Uterus (tissue), 4 donors: ENCODE measurements around the gene CALY. TPM values are rescaled to one million over a fixed set of nuclear protein-coding genes. Genes with fewer than 3 reads are reported as not detected.

Source experiments
- DNase-seq, 2 donors: peaks; one replicate each; pipeline ENCODE4 v3.0.0-alpha.2; 2019 to 2020
- H3K27ac ChIP-seq, 2 donors: fragments of 200-600 bp; sonication (generic); 1 replicate in 1 of 2; 2 replicates in 1 of 2; pipeline ENCODE4 v1.5.1; 2016 to 2018
- H3K27me3 ChIP-seq, 2 donors: fragments of 200-600 bp; sonication (generic); one replicate each; pipeline ENCODE4 v1.5.1; 2018 to 2019; ENCODE audit warnings: control low read depth in 1 of 2
- H3K36me3 ChIP-seq, 2 donors: fragments of 200-600 bp; sonication (generic); one replicate each; pipeline ENCODE4 v1.5.1; 2019; ENCODE audit warnings: control low read depth in 1 of 2
- H3K4me1 ChIP-seq, 2 donors: fragments of 200-600 bp; sonication (generic); one replicate each; pipeline ENCODE4 v1.5.1; 2018 to 2019; ENCODE audit warnings: control low read depth in 1 of 2
- H3K4me3 ChIP-seq, 2 donors: fragments of 200-600 bp; sonication (generic); 1 replicate in 1 of 2; 2 replicates in 1 of 2; pipeline ENCODE4 v1.5.1; 2018 to 2019; ENCODE audit warnings: mild to moderate bottlenecking in 1 of 2
- H3K9me3 ChIP-seq, 2 donors: fragments of 200-600 bp; sonication (generic); one replicate each; pipeline ENCODE4 v1.5.1; 2019; ENCODE audit warnings: control low read depth in 1 of 2
- POLR2A ChIP-seq, 2 donors: fragments of 450-650 bp; IDR thresholded peaks; one replicate each; pipeline ENCODE4 v1.6.1; 2016; ENCODE audit warnings: antibody characterized with exemption in 2 of 2, mild to moderate bottlenecking in 1 of 2, moderate library complexity in 1 of 2
- intact Hi-C: fragments of 100-400 bp; cut with DNase I; formaldehyde crosslinking; loops from one replicate; pipeline ENCODE4 v1.15.1; 2023; ENCODE audit warnings: low total_unique reads
- total RNA-seq, 4 donors: library from RNA; depleted of rRNA in 3 of 4; stranded (reverse); fragments of >200 nt in 3 of 4; gene quantifications; one replicate each; pipeline versions ENCODE4 v1.1.0 to v1.2.4, GENCODE V29; 2014 to 2023
- TF ChIP-seq, protein P1 (sequence below), 4 experiments: fragments of 200-600 bp in 2 of 4; fragments of 450-650 bp in 2 of 4; sonication (generic) in 2 of 4; IDR thresholded peaks; one replicate each; pipeline ENCODE4 v1.5.1; 2016 to 2019; ENCODE audit warnings: antibody characterized with exemption in 4 of 4, mild to moderate bottlenecking in 2 of 4, moderate library complexity in 1 of 4
- donor health status: DM: yes; HTN: yes; CAD: no.

The CALY gene
- total RNA-seq, 4 donors from 2014 or later, result 0.69 TPM; not detected in 3

DNA sequence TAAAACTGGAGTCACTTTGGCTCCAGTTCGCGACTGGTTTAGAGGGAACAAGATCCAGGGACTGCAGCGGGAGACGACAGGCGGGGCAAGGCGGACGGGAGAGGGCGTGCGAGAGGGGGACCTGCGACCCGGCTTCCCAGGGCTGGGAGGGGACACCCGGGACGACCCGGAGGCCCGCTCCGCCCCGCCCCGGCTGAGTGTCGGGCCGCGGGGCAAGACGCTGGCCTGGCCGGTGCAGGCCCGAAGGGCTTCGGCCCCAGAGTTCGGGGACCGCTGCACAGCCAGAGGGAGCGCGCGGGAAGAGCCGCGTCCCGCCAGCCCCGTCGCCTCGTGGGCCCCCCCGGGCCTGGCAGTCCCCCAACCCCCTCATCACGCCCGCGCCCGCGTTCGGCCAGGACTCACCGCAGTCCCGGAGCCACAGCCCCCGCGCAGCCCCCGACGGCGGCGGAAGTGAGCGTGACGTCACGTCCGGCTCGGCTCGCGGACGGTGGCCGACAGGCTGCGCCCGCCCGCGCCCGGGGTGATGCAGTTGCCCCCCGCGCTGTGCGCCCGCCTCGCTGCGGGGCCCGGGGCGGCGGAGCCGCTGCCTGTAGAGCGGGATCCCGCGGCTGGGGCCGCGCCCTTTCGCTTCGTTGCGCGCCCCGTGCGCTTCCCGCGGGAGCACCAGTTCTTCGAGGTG is 28.1 kb downstream of the CALY start, which contains the start of the genes TUBGCP2 and ZNF511:
Gene TUBGCP2, minus strand, starts transcription at position 452 of the 679 bp plus-strand sequence. CDS start 5,931 bp downstream, outside the sequence.
Gene ZNF511, plus strand, starts transcription at position 494 of the 679 bp plus-strand sequence. Its CDS starts 30 bp downstream, at position 524.
- Histone ChIP-seq H3K9me3 (no peaks in the 10 kb centered on the region), H3K4me3 (peak within 1 kb of the TSS; percentile 72 to 89), H3K4me1 (peaks cover 5 to 13% of the 10 kb centered on the region in 2 donors), H3K27ac (peak within 1 kb of the TSS; percentile 92 to 97), H3K36me3 (no peaks in the 10 kb centered on the region), H3K27me3 (no peaks in the 10 kb centered on the region)
- intact Hi-C loops, result no loop called here
- TF ChIP-seq, protein P1, sequence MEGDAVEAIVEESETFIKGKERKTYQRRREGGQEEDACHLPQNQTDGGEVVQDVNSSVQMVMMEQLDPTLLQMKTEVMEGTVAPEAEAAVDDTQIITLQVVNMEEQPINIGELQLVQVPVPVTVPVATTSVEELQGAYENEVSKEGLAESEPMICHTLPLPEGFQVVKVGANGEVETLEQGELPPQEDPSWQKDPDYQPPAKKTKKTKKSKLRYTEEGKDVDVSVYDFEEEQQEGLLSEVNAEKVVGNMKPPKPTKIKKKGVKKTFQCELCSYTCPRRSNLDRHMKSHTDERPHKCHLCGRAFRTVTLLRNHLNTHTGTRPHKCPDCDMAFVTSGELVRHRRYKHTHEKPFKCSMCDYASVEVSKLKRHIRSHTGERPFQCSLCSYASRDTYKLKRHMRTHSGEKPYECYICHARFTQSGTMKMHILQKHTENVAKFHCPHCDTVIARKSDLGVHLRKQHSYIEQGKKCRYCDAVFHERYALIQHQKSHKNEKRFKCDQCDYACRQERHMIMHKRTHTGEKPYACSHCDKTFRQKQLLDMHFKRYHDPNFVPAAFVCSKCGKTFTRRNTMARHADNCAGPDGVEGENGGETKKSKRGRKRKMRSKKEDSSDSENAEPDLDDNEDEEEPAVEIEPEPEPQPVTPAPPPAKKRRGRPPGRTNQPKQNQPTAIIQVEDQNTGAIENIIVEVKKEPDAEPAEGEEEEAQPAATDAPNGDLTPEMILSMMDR (IDR thresholded peaks at IDR 0.05), result peak in 3 of 4 experiments; percentile 20 to 27 (median 21)
- peak; percentile 13 to 85 for TF ChIP-seq POLR2A (IDR thresholded peaks at IDR 0.05)
- peak; percentile 80 to 88 for DNase-seq

DNA sequence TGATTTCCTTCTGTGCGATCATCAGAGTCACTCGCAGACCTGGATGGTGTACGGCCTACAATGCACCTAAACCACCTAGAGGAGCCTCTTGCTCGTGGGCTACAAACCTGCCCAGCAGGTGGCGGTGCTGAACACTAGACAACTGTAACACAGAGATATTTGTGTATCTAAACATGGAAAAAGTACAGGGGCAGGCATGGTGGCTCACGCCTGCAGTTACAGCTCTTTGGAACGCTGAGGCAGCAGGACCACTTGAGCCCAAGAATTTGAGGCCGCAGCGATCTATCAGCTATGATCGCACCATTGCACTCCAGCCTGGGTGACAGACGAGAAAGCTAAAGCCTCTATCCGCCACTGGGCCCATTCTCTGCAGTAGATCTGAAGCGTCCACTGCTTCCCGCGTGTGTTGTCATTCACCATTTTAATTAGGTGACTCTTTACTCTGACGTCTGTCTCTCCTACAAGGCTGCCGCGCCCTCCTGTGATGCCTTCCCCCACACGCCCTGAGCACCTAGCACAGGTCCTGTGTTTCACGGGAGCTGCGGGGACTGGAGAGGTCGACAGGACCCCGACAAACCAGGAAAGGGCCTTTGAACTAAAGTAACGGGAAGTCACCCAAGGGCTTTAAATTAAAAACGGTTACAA is 28.8 kb downstream of the CALY start:
- no peak for TF ChIP-seq POLR2A (IDR thresholded peaks at IDR 0.05)
- TF ChIP-seq, protein P1 (IDR thresholded peaks at IDR 0.05), result peak in 3 of 4 experiments; percentile 20 to 27 (median 21)
- no peaks in the 10 kb centered on the region for H3K36me3 ChIP-seq
- intact Hi-C loops, result no loop called here
- H3K9me3 ChIP-seq, result no peaks in the 10 kb centered on the region
- no peaks in the 10 kb centered on the region for H3K27me3 ChIP-seq
- peaks cover 5 to 13% of the 10 kb centered on the region in 2 donors for H3K4me1 ChIP-seq
- H3K4me3 ChIP-seq, result peak overlapping the region; percentile 72 to 89
- peak; percentile 47 to 57 for DNase-seq
- peak overlapping the region; percentile 92 to 97 for H3K27ac ChIP-seq

DNA sequence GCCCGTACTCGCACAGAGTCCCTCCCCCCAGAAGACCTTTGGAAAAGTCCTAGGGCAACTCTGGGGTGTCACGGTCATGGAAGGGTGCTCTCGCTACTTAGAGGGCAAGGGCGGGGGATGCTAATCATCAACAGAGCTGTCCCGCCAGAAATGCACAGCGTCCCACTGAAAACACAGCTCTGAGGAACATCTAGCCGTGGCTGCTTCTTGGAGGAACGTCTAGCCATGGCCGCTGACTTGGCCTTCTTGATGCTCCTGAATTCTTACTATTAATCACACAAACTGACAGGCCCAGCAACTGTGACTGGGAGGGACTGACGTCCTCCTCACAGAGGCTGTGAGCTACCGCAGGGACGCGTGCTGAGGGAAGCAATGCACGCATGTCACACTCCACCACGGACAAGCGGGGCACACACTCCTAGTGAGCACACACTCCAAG is 29.7 kb downstream of the CALY start:
- H3K4me3 ChIP-seq, result peak overlapping the region in 1 of 2 donors; percentile 89
- H3K9me3 ChIP-seq, result no peaks in the 10 kb centered on the region
- no peaks in the 10 kb centered on the region for H3K27me3 ChIP-seq
- peaks cover 5 to 13% of the 10 kb centered on the region in 2 donors for H3K4me1 ChIP-seq
- no peaks in the 10 kb centered on the region for H3K36me3 ChIP-seq
- intact Hi-C loops, result no loop called here
- DNase-seq, result no peak
- no peak overlapping the region for H3K27ac ChIP-seq
- TF ChIP-seq, protein P1 (IDR thresholded peaks at IDR 0.05), result no peak
- no peak for TF ChIP-seq POLR2A (IDR thresholded peaks at IDR 0.05)

DNA sequence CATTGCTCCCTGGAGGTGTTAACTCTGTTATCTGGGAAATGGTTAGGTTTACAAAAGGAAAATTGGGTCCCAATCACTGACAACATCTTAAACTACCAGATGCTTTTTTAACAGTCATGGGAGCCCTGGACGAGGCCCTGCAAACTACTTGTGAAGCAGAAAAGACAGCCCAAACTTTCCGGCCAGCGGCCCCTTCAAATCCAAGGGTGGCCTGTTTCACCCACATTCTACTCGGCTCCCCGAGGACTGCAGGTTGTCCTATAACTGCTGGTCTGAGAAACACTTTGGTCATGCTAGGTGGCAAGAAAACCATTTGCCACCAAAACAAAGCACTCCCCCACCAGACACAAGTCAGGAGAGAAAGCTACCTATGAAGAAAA is 30.6 kb downstream of the CALY start:
- Histone ChIP-seq H3K27ac (no peak overlapping the region), H3K27me3 (no peaks in the 10 kb centered on the region), H3K4me3 (no peak overlapping the region), H3K4me1 (peaks cover 5 to 13% of the 10 kb centered on the region in 2 donors), H3K9me3 (no peaks in the 10 kb centered on the region), H3K36me3 (no peaks in the 10 kb centered on the region)
- intact Hi-C loops, result no loop called here
- no peak for DNase-seq
- TF ChIP-seq POLR2A (IDR thresholded peaks at IDR 0.05), result no peak
- TF ChIP-seq, protein P1 (IDR thresholded peaks at IDR 0.05), result no peak

DNA sequence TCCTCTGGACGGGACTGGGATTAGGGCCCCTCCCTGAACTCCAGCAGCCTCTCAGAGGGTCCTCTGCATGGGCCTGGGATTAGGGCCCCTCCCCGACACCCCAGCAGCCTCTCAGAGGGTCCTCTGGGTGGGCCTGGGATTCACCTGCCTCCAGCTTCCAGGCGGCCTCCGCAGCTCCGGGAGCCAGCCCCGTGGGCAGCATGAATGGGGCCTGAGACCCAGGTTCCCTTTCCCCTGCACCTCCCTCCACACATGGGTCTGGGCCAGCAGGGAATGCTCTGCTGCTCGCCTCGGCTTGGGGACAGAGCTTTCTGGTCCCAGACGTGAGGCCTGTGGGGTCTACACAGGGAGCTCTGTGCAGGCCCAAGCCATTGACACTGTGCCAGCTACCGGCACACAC is 33.5 kb downstream of the CALY start:
- Histone ChIP-seq H3K4me1 (peaks cover 5 to 13% of the 10 kb centered on the region in 2 donors), H3K27ac (no peak overlapping the region), H3K4me3 (no peak overlapping the region), H3K9me3 (no peaks in the 10 kb centered on the region), H3K36me3 (no peaks in the 10 kb centered on the region), H3K27me3 (no peaks in the 10 kb centered on the region)
- intact Hi-C loops, result no loop called here
- no peak for DNase-seq
- TF ChIP-seq, protein P1 (IDR thresholded peaks at IDR 0.05), result no peak
- no peak for TF ChIP-seq POLR2A (IDR thresholded peaks at IDR 0.05)
